PFSK-1 (cell line): Measurements from ENCODE around the gene CRYZL1.

Experiments
- FOXP2 ChIP-seq: optimal IDR thresholded peaks from 2 replicates; pipeline ENCODE3; 2011; ENCODE audit warnings: borderline replicate concordance, control low read depth, inconsistent platforms; ENCODE audit not compliant: insufficient read depth; ENCODE audit errors: extremely low read length, extremely low read depth
- POLR2AphosphoS5 ChIP-seq: IDR thresholded peaks from 2 replicates; pipeline ENCODE4 v1.6.1; 2012; ENCODE audit warnings: low read depth, mild to moderate bottlenecking, control low read depth, low read length, moderate library complexity
- SIN3A ChIP-seq: IDR thresholded peaks from 2 replicates; pipeline ENCODE4 v1.6.1; 2012; ENCODE audit warnings: mild to moderate bottlenecking, low read length, moderate library complexity, borderline replicate concordance; ENCODE audit not compliant: insufficient read depth
- TAF1 ChIP-seq: IDR thresholded peaks from 2 replicates; pipeline ENCODE4 v1.6.1; 2012; ENCODE audit warnings: low read length, control low read depth, borderline replicate concordance; ENCODE audit not compliant: insufficient read depth
- TF ChIP-seq, protein P1 (sequence below), 2 experiments: IDR thresholded peaks; 2 replicates each; pipeline versions ENCODE4 v1.6.1 to v1.8.0; 2011 to 2012; ENCODE audit warnings: low read depth in 2 of 2, low read length in 2 of 2, control low read depth in 1 of 2, inconsistent platforms in 1 of 2, mild to moderate bottlenecking in 1 of 2, moderate library complexity in 1 of 2; ENCODE audit not compliant: insufficient read depth in 1 of 2

Gene CRYZL1

GRCh38 chr21:33554982-33555344 lies 86.6 kb downstream of the CRYZL1 start:
- TF ChIP-seq TAF1 (no peak), FOXP2 (no peak), POLR2AphosphoS5 (no peak), SIN3A (no peak)
- TF ChIP-seq, protein P1, sequence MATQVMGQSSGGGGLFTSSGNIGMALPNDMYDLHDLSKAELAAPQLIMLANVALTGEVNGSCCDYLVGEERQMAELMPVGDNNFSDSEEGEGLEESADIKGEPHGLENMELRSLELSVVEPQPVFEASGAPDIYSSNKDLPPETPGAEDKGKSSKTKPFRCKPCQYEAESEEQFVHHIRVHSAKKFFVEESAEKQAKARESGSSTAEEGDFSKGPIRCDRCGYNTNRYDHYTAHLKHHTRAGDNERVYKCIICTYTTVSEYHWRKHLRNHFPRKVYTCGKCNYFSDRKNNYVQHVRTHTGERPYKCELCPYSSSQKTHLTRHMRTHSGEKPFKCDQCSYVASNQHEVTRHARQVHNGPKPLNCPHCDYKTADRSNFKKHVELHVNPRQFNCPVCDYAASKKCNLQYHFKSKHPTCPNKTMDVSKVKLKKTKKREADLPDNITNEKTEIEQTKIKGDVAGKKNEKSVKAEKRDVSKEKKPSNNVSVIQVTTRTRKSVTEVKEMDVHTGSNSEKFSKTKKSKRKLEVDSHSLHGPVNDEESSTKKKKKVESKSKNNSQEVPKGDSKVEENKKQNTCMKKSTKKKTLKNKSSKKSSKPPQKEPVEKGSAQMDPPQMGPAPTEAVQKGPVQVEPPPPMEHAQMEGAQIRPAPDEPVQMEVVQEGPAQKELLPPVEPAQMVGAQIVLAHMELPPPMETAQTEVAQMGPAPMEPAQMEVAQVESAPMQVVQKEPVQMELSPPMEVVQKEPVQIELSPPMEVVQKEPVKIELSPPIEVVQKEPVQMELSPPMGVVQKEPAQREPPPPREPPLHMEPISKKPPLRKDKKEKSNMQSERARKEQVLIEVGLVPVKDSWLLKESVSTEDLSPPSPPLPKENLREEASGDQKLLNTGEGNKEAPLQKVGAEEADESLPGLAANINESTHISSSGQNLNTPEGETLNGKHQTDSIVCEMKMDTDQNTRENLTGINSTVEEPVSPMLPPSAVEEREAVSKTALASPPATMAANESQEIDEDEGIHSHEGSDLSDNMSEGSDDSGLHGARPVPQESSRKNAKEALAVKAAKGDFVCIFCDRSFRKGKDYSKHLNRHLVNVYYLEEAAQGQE (IDR thresholded peaks at IDR 0.05; ENCODE audit: insufficient read depth in 1 of 2, low read depth in 2 of 2, low read length in 2 of 2) = no peak

DNA sequence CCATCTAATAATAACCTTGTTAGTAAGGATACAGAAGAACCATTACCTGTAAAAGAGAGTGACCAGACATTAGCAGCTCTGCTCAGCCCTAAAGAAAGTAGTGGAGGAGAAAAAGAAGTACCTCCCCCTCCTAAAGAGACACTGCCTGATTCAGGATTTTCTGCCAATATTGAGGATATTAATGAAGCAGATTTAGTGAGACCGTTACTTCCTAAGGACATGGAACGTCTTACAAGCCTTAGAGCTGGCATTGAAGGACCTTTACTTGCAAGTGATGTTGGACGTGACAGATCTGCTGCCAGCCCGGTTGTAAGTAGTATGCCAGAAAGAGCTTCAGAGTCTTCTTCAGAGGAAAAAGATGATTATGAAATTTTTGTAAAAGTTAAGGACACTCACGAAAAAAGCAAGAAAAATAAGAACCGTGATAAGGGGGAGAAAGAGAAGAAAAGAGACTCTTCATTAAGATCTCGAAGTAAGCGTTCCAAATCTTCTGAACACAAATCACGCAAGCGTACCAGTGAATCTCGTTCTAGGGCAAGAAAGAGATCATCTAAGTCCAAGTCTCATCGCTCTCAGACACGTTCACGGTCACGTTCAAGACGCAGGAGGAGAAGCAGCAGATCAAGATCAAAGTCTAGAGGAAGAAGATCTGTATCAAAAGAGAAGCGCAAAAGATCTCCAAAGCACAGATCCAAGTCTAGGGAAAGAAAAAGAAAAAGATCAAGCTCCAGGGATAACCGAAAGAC lies 87.1 kb downstream of the CRYZL1 start:
- TF ChIP-seq, protein P1 (IDR thresholded peaks at IDR 0.05; ENCODE audit: insufficient read depth in 1 of 2, low read depth in 2 of 2, low read length in 2 of 2) = no peak
- no peak for TF ChIP-seq POLR2AphosphoS5
- no peak for TF ChIP-seq FOXP2
- no peak for TF ChIP-seq SIN3A
- TF ChIP-seq TAF1 = no peak

DNA sequence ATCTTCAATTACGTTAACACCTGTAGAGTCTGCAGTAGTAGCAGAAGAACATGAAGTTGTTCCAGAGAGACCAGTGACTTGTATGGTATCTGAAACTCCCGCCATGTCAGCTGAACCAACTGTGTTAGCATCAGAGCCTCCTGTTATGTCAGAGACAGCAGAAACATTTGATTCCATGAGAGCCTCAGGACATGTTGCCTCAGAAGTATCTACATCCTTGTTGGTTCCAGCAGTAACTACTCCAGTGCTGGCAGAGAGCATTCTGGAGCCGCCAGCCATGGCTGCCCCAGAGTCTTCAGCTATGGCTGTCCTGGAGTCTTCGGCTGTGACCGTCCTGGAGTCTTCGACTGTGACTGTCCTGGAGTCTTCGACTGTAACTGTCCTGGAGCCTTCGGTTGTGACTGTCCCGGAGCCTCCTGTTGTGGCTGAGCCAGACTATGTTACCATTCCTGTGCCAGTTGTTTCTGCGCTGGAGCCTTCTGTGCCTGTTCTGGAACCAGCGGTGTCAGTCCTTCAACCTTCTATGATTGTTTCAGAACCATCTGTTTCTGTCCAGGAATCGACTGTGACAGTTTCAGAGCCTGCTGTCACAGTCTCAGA lies 88.4 kb downstream of the CRYZL1 start:
- TF ChIP-seq TAF1 = no peak
- TF ChIP-seq SIN3A = no peak
- TF ChIP-seq, protein P1 (IDR thresholded peaks at IDR 0.05; ENCODE audit: insufficient read depth in 1 of 2, low read depth in 2 of 2, low read length in 2 of 2) = no peak
- no peak for TF ChIP-seq POLR2AphosphoS5
- TF ChIP-seq FOXP2 = no peak

- no peak for TF ChIP-seq FOXP2
- TF ChIP-seq TAF1 = no peak
- TF ChIP-seq POLR2AphosphoS5 = peak; percentile 15; the same call in 1 of the 2 replicates
- TF ChIP-seq, protein P1 (IDR thresholded peaks at IDR 0.05; ENCODE audit: insufficient read depth in 1 of 2, low read depth in 2 of 2, low read length in 2 of 2) = no peak
- no peak for TF ChIP-seq SIN3A
Measured at GRCh38 chr21:33552093-33552998, 89.2 kb downstream of the CRYZL1 start.
